ENCODE data around the gene SCNN1G.
"Not testable (repeated sequence)": the region's sequence is repeated elsewhere in the genome, so short reads cannot be mapped to it uniquely, and the experiment has no call there.

The SCNN1G gene, protein sequence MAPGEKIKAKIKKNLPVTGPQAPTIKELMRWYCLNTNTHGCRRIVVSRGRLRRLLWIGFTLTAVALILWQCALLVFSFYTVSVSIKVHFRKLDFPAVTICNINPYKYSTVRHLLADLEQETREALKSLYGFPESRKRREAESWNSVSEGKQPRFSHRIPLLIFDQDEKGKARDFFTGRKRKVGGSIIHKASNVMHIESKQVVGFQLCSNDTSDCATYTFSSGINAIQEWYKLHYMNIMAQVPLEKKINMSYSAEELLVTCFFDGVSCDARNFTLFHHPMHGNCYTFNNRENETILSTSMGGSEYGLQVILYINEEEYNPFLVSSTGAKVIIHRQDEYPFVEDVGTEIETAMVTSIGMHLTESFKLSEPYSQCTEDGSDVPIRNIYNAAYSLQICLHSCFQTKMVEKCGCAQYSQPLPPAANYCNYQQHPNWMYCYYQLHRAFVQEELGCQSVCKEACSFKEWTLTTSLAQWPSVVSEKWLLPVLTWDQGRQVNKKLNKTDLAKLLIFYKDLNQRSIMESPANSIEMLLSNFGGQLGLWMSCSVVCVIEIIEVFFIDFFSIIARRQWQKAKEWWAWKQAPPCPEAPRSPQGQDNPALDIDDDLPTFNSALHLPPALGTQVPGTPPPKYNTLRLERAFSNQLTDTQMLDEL

GRCh38 chr16:23182679-23183542 lies at the start of gene SCNN1G:
SCNN1G (plus strand) TSS chr16:23182745; CDS start chr16:23186272, 3,527 bp downstream.
- DNase-seq: no peak

DNA sequence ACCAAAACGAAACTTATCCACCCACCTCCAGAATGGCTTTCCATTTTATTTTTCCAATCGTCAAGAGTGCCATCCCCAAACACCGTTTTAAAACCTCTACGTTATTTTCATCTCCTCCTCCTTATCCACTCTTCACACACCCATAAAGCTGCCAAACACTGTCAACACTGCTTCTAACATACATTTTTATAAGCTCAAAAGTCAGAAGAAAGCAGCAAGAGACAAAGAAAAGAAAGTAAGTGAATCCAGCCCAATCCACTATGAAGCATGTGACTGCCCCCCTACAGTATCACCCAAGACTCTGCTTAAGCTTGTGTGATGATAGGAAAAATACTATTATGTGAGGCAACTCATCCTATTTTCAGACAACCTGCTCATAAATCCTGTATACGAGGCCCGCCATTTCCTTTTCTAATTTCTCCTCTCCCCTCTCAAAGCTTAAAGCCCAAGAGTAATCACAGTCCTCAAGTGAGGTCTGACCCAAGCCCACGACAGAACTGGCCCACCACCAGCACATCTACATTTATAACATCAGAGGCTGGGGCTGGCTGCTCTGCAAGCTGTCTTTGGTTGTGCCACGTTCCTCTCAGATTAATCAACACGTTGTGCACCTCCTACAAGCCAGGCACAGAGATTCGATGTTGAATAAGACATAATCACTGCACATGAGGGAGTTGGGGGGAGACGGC lies 49.6 kb upstream of the SCNN1G start:
- DNase-seq: no peak

DNA sequence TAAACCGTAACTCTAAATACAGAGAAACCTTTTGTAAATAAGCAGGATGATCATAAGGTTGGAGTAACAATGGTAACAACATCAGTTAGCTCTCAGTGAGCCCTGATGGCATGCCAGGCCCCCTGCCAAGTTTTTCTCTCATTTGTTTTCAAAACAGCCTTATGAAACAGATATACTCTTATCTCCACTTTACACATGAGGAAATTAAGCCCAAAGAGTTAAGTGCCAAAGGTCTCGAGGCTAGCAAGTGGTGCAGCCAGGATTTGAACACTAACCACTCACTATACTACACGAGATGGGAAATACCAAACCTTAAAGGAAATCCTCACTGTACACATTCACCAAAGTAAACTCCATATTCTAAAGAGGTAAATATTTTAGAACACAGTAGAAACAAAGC lies 48.3 kb upstream of the SCNN1G start:
- no peak for DNase-seq

- no peak for DNase-seq
Measured at GRCh38 chr16:23137256-23137655, 45.3 kb upstream of the SCNN1G start.

DNA sequence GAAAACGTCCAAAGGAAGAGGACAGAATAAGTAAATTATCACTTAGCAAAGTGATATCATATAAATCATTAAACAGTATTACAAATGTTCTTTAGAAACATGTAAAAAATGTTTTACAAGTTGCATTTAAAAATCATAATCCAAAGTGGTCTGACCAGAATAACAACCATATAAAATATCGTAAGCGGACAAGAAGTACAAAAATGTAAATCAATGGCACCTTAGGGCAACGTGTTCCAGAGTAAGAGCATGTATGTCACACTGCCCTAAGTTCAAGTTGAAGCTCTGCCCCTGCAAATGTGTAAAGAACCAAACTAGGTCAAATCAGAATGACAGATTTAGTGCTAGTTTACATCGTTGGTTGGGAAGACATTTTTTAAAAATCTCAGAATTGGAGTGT lies 44.7 kb upstream of the SCNN1G start:
- DNase-seq: no peak

DNA sequence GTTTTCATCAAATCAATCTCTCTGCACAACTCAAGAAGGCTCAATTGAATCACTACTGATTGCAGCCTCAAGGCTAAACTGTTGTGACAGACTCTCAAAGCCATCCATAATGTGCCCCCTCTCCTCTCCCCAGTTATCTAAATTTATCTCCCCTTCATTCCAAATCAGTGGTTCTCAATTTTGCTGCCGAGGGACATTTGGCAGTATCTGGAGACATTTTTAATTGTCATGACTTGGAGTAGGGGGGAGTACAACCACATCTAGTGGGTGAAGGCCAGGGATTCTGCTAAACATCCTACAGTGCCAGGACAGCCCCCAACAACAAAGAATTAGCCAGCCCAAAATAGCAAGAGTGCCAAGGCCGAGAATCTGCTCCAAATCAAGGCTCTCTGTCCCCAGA lies 42.4 kb upstream of the SCNN1G start:
- DNase-seq: no peak

- no peak for DNase-seq
Measured at GRCh38 chr16:23141033-23141432, 41.5 kb upstream of the SCNN1G start.

- DNase-seq: no peak
Measured at GRCh38 chr16:23141500-23141899, 41.0 kb upstream of the SCNN1G start.

GRCh38 chr16:23141959-23142740 lies 40.4 kb upstream of the SCNN1G start:
- no peak for DNase-seq

- DNase-seq: no peak
Measured at GRCh38 chr16:23143391-23143790, 39.2 kb upstream of the SCNN1G start.

- not testable (repeated sequence) for DNase-seq
Measured at GRCh38 chr16:23144393-23144792, 38.2 kb upstream of the SCNN1G start.

- no peak for DNase-seq
Measured at GRCh38 chr16:23145186-23145585, 37.4 kb upstream of the SCNN1G start.

DNA sequence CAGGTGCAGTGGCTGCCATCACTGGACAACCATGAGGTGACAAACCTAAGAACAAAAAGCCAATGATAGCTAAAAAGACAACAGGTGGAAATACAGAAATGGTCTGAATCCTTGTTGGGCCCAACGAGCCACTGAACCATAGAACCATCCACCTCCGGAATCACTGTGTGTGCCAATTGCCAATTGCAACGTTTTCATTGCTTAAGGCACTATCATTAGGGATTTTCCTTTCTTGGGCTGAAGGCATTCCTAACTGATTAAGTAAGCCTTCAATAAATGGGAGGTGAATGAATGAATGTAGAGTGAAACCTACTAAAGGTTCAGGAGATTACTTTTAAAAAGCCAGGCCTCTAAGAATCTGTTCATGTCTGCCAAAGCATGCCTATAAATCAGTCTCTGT lies 36.9 kb upstream of the SCNN1G start:
- DNase-seq: no peak

- no peak for DNase-seq
Measured at GRCh38 chr16:23146877-23147601, 35.5 kb upstream of the SCNN1G start.

GRCh38 chr16:23147666-23148065 lies 34.9 kb upstream of the SCNN1G start:
- no peak for DNase-seq

DNA sequence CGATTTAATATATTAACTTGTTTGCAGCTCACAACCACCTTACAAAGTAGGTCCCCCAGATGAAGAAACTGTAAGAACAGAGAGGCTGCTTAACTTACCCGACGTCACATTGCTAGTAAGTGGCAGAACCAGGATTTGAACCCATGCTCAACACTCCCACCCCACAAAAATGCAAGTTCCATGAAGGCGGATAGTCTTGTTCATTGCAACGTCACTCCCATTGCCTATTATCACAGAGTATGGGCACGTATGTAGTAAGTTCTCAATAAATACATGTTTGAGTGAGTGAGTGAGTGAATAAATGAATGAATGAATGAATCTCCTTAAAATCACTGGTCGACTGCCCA lies 34.4 kb upstream of the SCNN1G start:
- DNase-seq: no peak

- DNase-seq: no peak
Measured at GRCh38 chr16:23148513-23149266, 33.9 kb upstream of the SCNN1G start.

- peak; percentile 79 for DNase-seq
Measured at GRCh38 chr16:23149267-23149992, 33.1 kb upstream of the SCNN1G start, which contains the start of gene USP31. USP31 (minus strand) TSS chr16:23149452; CDS start chr16:23149270, 182 bp downstream.

- no peak for DNase-seq
Measured at GRCh38 chr16:23149993-23150364, 32.6 kb upstream of the SCNN1G start.

Data from GF-D8 (cell line).